Hepatocyte (in vitro differentiated cells): ENCODE results near the gene C8A. TPM values are rescaled to one million over a fixed set of nuclear protein-coding genes. Genes with fewer than 3 reads are reported as not detected.

Experiments
- DNase-seq: peaks from one replicate; pipeline ENCODE4 v3.0.0-alpha.2; 2016; ENCODE audit warnings: low spot score
- H2AFZ ChIP-seq: fragments of 200-600 bp; sonication (generic); 2 replicates; pipeline ENCODE4 v1.6.0; 2016; ENCODE audit warnings: antibody characterized with exemption, mild to moderate bottlenecking
- H3K27ac ChIP-seq: fragments of 200-600 bp; sonication (generic); 2 replicates; pipeline ENCODE4 v1.5.1; 2016; ENCODE audit warnings: mild to moderate bottlenecking
- H3K27me3 ChIP-seq: fragments of 200-600 bp; sonication (generic); 2 replicates; pipeline ENCODE4 v1.6.1; 2016
- H3K36me3 ChIP-seq: fragments of 200-600 bp; sonication (generic); replicated peaks from 2 replicates; pipeline ENCODE4 v1.5.1; 2016; ENCODE audit warnings: low read depth; ENCODE audit not compliant: insufficient read depth
- H3K4me1 ChIP-seq: fragments of 200-600 bp; sonication (generic); 2 replicates; pipeline ENCODE4 v1.5.1; 2016; ENCODE audit warnings: mild to moderate bottlenecking, moderate library complexity; ENCODE audit not compliant: insufficient read depth
- H3K4me2 ChIP-seq: fragments of 200-600 bp; sonication (generic); 2 replicates; pipeline ENCODE4 v1.6.0; 2016
- H3K4me3 ChIP-seq: fragments of 200-600 bp; sonication (generic); 2 replicates; pipeline ENCODE4 v1.5.1; 2016; ENCODE audit warnings: mild to moderate bottlenecking
- H3K79me2 ChIP-seq: fragments of 200-600 bp; sonication (generic); 2 replicates; pipeline ENCODE4 v1.6.0; 2017; ENCODE audit warnings: mild to moderate bottlenecking
- H3K9me2 ChIP-seq: fragments of 200-600 bp; sonication (generic); replicated peaks from 2 replicates; pipeline ENCODE4 v1.6.0; 2017; ENCODE audit warnings: mild to moderate bottlenecking; ENCODE audit not compliant: insufficient read depth
- H3K9me3 ChIP-seq: fragments of 200-600 bp; sonication (generic); 2 replicates; pipeline ENCODE4 v1.5.1; 2016; ENCODE audit warnings: low read depth, mild to moderate bottlenecking
- H4K20me1 ChIP-seq: fragments of 200-600 bp; sonication (generic); 2 replicates; pipeline ENCODE4 v1.6.0; 2016; ENCODE audit warnings: mild to moderate bottlenecking; ENCODE audit not compliant: insufficient read depth, poor library complexity, severe bottlenecking
- CTCF ChIP-seq: fragments of 200-600 bp; sonication (generic); IDR thresholded peaks from 2 replicates; pipeline ENCODE4 v1.5.1; 2016; ENCODE audit warnings: antibody characterized with exemption, mild to moderate bottlenecking; ENCODE audit not compliant: poor library complexity
- EZH2 ChIP-seq: fragments of 200-600 bp; sonication (generic); IDR thresholded peaks from 2 replicates; pipeline ENCODE4 v1.6.1; 2016; ENCODE audit warnings: antibody characterized with exemption, mild to moderate bottlenecking, borderline replicate concordance
- EZH2phosphoT487 ChIP-seq: fragments of 200-600 bp; sonication (generic); IDR thresholded peaks from one replicate; pipeline ENCODE4 v1.6.1; 2018; ENCODE audit warnings: antibody characterized with exemption, mild to moderate bottlenecking, low read depth, moderate library complexity; ENCODE audit not compliant: unreplicated experiment, severe bottlenecking
- WGBS: methylation state at CpG from one replicate; pipeline ENCODE4 v1.1.6; 2016; ENCODE audit warnings: low lambda C conversion rate; ENCODE audit errors: missing lambda C conversion rate; 5-methylcytosine and 5-hydroxymethylcytosine counted together
- polyA plus RNA-seq: library from polyadenylated mRNA; unstranded; fragments of >200 nt; fragmentation: Nextera tagmentation; extraction: Ambion mirVana; gene quantifications from 2 replicates; pipeline ENCODE4 v1.2.1, GENCODE V29; 2016
- total RNA-seq: library from RNA; depleted of rRNA; stranded (reverse); fragments of >200 nt; gene quantifications from 2 replicates; pipeline ENCODE4 v1.2.3, GENCODE V29; 2014

Gene C8A
- total and polyA plus RNA-seq, 2 experiments from 2014 or later: 6.1 to 8.2 TPM

- H3K27ac ChIP-seq: peak overlapping the region; percentile 59
- TF ChIP-seq EZH2phosphoT487 (no peak), CTCF (no peak), EZH2 (no peak)
- 34% methylated on average over 2 of the region's 2 CpGs for WGBS
Observed at GRCh38 chr1:56811331-56811730, 43.3 kb upstream of the C8A start.

GRCh38 chr1:56814205-56814604 is 40.4 kb upstream of the C8A start:
- Histone ChIP-seq H3K4me2 (no peak overlapping the region), H3K4me3 (no peak overlapping the region), H4K20me1 (no peaks in the 10 kb centered on the region), H3K4me1 (peaks cover 26% of the 10 kb centered on the region), H2AFZ (no peak overlapping the region), H3K27me3 (no peaks in the 10 kb centered on the region), H3K79me2 (peaks cover 19% of the 10 kb centered on the region), H3K9me3 (no peaks in the 10 kb centered on the region), H3K36me3 (no peaks in the 10 kb centered on the region), H3K9me2 (no peaks in the 10 kb centered on the region), H3K27ac (no peak overlapping the region)
- TF ChIP-seq EZH2phosphoT487 (no peak), EZH2 (no peak), CTCF (no peak)
- 83% methylated on average over 2 of the region's 2 CpGs for WGBS
- DNase-seq: no peak

More at GRCh38 chr1:56811331-56811730, 43.3 kb upstream of the C8A start:
- Histone ChIP-seq H3K4me1 (peaks cover 9% of the 10 kb centered on the region), H3K4me3 (no peak overlapping the region), H3K4me2 (no peak overlapping the region), H3K79me2 (peaks cover 16% of the 10 kb centered on the region), H3K27me3 (no peaks in the 10 kb centered on the region), H3K9me3 (no peaks in the 10 kb centered on the region), H3K36me3 (no peaks in the 10 kb centered on the region), H3K9me2 (no peaks in the 10 kb centered on the region), H4K20me1 (no peaks in the 10 kb centered on the region), H2AFZ (no peak overlapping the region)
- DNase-seq: peak; percentile 65

GRCh38 chr1:56816264-56816663 is 38.3 kb upstream of the C8A start:
- Histone ChIP-seq H3K9me2 (no peaks in the 10 kb centered on the region), H4K20me1 (no peaks in the 10 kb centered on the region), H3K4me1 (peaks cover 33% of the 10 kb centered on the region), H3K4me3 (no peak overlapping the region), H3K27me3 (no peaks in the 10 kb centered on the region), H3K27ac (peak overlapping the region; percentile 21), H3K4me2 (no peak overlapping the region), H3K36me3 (no peaks in the 10 kb centered on the region), H3K79me2 (peaks cover 19% of the 10 kb centered on the region), H3K9me3 (no peaks in the 10 kb centered on the region), H2AFZ (no peak overlapping the region)
- no peak for DNase-seq
- 88% methylated on average over 1 of the region's 1 CpG for WGBS
- TF ChIP-seq CTCF (no peak), EZH2phosphoT487 (no peak)

- Histone ChIP-seq H3K9me2 (no peaks in the 10 kb centered on the region), H3K27ac (peak overlapping the region; percentile 86), H3K79me2 (peaks cover 19% of the 10 kb centered on the region), H3K27me3 (no peaks in the 10 kb centered on the region), H2AFZ (no peak overlapping the region), H4K20me1 (no peaks in the 10 kb centered on the region), H3K4me1 (peaks cover 37% of the 10 kb centered on the region), H3K9me3 (no peaks in the 10 kb centered on the region), H3K4me3 (no peak overlapping the region), H3K4me2 (peak overlapping the region; percentile 68), H3K36me3 (no peaks in the 10 kb centered on the region)
- DNase-seq: peak; percentile 37
- TF ChIP-seq EZH2phosphoT487 (no peak), CTCF (no peak), EZH2 (no peak)
- 64% methylated on average over 4 of the region's 4 CpGs for WGBS
Observed at GRCh38 chr1:56816909-56817308, 37.7 kb upstream of the C8A start.
